ENCODE data around the gene ASH1L.

DNA sequence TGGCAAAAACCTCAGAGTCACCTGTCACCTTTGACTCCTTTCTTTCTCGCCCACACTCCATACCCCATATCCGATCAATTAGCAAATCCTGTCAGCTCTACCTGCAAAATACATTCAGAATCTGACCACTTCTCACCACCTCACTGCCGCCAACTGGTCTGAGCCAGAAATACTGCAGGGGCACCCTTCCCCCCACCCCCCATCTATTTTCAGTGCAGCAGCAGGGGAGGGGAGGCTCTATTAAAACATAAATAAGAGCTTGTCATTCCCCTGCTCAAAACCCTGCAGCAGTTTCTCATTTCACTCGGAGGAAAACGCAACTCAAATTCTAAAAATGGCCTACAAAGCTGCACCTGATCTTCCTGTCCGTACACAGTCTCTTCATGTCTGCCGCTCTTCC, 265.2 kb downstream of the ASH1L start:
- TF ChIP-seq POLR2A (IDR thresholded peaks at IDR 0.05) (no peak), CTCF (IDR thresholded peaks at IDR 0.05 in 4 of 5, conservative IDR thresholded peaks at IDR 0.05 in 1 of 5) (no peak)
